Thymus (tissue), 11 donors: Measurements from ENCODE around the gene NKAIN2. TPM values are rescaled to one million over a fixed set of nuclear protein-coding genes. Genes with fewer than 3 reads are reported as not detected.

Source experiments
- DNase-seq, 9 donors: peaks; one replicate each; pipeline ENCODE4 v3.0.0-alpha.2; 2013; ENCODE audit warnings: low spot score in 9 of 9, low read depth in 6 of 9, missing footprints in 1 of 9
- H3K27ac ChIP-seq, 2 donors: one replicate each; pipeline ENCODE4 v1.5.1; 2013; ENCODE audit warnings: control low read depth in 1 of 2, low read depth in 1 of 2, low read length in 1 of 2, mild to moderate bottlenecking in 1 of 2, moderate library complexity in 1 of 2
- H3K27me3 ChIP-seq, 2 donors: one replicate each; pipeline ENCODE4 v1.5.1; 2013; ENCODE audit warnings: low read length in 1 of 2; ENCODE audit not compliant: control insufficient read depth in 2 of 2, insufficient read depth in 1 of 2
- H3K36me3 ChIP-seq, 2 donors: one replicate each; pipeline ENCODE4 v1.5.1; 2013; ENCODE audit warnings: low read length in 1 of 2, mild to moderate bottlenecking in 1 of 2, moderate library complexity in 1 of 2; ENCODE audit not compliant: control insufficient read depth in 2 of 2, insufficient read depth in 2 of 2
- H3K4me1 ChIP-seq, 2 donors: one replicate each; pipeline ENCODE4 v1.5.1; 2013; ENCODE audit warnings: low read length in 2 of 2; ENCODE audit not compliant: control insufficient read depth in 2 of 2, insufficient read depth in 2 of 2
- H3K4me3 ChIP-seq, 2 donors: one replicate each; pipeline ENCODE4 v1.5.1; 2013; ENCODE audit warnings: low read length in 2 of 2, control low read depth in 1 of 2, mild to moderate bottlenecking in 1 of 2
- H3K9me3 ChIP-seq, 2 donors: one replicate each; pipeline ENCODE4 v1.5.1; 2013; ENCODE audit warnings: low read length in 1 of 2, mild to moderate bottlenecking in 1 of 2; ENCODE audit not compliant: control insufficient read depth in 2 of 2, insufficient read depth in 1 of 2
- WGBS: extraction: QIAGEN DNeasy Blood & Tissue Kit; methylation state at CpG from one replicate; pipeline ENCODE4 v1.1.7; 2013; 5-methylcytosine and 5-hydroxymethylcytosine counted together
- polyA plus RNA-seq: library from polyadenylated mRNA; stranded (reverse); fragments of 200-250 nt; gene quantifications from one replicate; pipeline ENCODE4 v1.2.3, GENCODE V29; 2013
- total RNA-seq: library from RNA; stranded (reverse); fragments of 120-200 nt; gene quantifications from one replicate; pipeline ENCODE4 v1.2.4, GENCODE V29; 2013
- donor health status: healthy.

The NKAIN2 gene
- total and polyA plus RNA-seq, 2 donors, result 1.2 to 2.4 TPM

DNA sequence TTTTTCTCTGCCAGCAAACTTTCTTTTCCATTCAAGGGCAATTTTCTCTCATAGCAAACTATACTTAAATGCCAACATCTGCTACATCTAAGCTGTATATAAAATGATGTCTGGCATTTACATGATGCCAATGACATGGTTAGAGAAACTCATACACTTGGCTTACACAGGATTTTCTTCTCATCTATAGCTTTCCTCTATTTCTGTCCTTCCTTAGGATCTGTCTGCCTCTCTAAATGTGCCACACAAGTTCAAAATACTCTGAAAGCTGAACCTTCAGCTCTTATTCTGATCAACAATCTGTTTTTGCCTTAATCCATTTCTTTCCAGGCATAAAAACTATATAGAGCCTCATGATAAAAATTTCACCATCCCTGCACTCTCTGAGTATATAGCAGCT is 867.7 kb downstream of the NKAIN2 start:
- Histone ChIP-seq H3K4me3 (no peak overlapping the region), H3K27me3 (no peaks in the 10 kb centered on the region), H3K36me3 (no peaks in the 10 kb centered on the region), H3K27ac (no peak overlapping the region), H3K9me3 (no peaks in the 10 kb centered on the region), H3K4me1 (no peaks in the 10 kb centered on the region)
- DNase-seq, result no peak

DNA sequence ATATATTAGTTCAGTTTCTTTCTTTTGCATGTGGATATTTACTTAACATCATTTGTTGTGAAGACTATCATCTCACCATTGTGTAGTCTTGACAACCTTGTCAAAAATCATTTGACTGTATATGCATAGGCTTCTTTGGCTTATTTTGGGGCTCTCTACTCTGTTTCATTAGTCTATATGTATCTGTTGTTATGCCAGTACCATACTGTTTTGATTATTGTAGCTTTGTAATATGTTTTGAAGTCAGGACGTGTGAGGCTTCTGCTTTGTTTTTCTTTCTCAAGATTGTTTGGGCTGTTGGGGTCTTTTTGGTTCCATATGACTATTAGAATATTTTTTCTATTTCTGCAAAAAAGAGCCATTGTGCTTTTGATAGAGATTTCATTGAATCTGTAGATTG is 870.4 kb downstream of the NKAIN2 start:
- H3K27ac ChIP-seq, result no peak overlapping the region
- DNase-seq, result no peak
- 95% methylated on average over 1 of the region's 1 CpG for WGBS
- H3K9me3 ChIP-seq, result peaks cover 0 to 4% of the 10 kb centered on the region in 2 donors
- no peaks in the 10 kb centered on the region for H3K36me3 ChIP-seq
- no peaks in the 10 kb centered on the region for H3K27me3 ChIP-seq
- H3K4me3 ChIP-seq, result no peak overlapping the region
- H3K4me1 ChIP-seq, result no peaks in the 10 kb centered on the region

DNA sequence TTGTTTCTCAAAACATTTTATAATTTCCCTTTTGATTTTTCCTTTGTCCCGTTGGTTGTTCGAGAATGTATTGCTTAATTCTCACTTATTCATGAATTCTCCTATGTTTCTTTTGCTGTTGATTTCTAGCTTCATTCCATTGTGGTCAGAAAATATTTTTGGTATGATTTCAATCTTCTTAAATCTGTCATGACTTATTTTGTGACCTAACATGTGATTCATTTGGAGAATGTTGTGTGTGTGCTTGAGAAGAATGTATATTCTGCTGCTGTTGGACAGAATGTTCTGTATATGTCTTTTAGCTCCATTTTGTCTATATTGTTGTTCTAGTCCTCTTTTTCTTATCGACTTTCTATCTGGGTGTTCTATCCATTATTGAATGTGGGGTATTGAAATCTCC is 872.4 kb downstream of the NKAIN2 start:
- Histone ChIP-seq H3K9me3 (peaks cover 0 to 4% of the 10 kb centered on the region in 2 donors), H3K4me1 (no peaks in the 10 kb centered on the region), H3K4me3 (no peak overlapping the region), H3K27me3 (no peaks in the 10 kb centered on the region), H3K27ac (no peak overlapping the region), H3K36me3 (no peaks in the 10 kb centered on the region)
- WGBS, result 93% methylated on average over 3 of the region's 3 CpGs
- DNase-seq, result no peak

DNA sequence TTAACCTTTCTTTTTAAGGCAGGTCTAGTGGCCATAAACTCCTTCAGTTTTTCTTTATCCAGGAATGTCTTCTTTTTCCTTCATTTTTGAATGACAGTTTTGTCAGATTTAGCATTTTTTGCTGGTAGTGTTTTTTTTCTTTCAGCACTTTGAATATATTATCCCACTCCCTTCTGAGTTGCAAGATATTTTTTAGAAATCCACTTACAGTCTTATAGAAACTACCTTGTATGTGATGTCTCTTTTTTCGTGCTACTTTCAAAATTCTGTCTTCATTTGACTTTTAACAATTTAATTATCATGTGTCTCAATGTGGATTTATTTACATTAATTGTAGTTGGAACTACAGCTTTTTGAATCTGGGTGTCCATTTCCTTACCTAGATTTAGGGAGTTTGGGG is 874.2 kb downstream of the NKAIN2 start:
- Histone ChIP-seq H3K9me3 (peaks cover 0 to 4% of the 10 kb centered on the region in 2 donors), H3K27me3 (no peaks in the 10 kb centered on the region), H3K27ac (no peak overlapping the region), H3K36me3 (no peaks in the 10 kb centered on the region), H3K4me1 (no peaks in the 10 kb centered on the region), H3K4me3 (no peak overlapping the region)
- no peak for DNase-seq
- WGBS, result 55% methylated on average over 1 of the region's 1 CpG

DNA sequence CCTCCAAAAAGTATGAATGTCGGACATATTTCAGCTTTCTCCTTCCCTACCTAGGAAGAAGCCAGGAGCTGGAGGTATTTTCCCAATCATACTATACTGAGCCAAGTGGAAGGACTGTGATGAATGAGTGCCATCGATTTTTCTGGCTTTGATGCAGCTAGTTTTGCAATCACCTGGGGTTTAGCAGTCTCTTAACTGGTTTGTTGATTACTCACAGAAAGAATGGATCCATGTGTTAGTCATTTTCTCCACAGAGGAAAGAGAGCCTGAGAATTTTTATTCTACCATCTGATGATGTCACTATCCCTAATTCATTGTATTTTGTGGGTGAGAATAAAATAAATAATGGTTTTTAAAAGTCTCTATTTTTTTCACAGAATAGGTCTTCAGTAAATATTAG is 875.7 kb downstream of the NKAIN2 start:
- no peaks in the 10 kb centered on the region for H3K36me3 ChIP-seq
- H3K27ac ChIP-seq, result no peak overlapping the region
- WGBS, result 90% methylated on average over 2 of the region's 2 CpGs
- H3K27me3 ChIP-seq, result no peaks in the 10 kb centered on the region
- H3K4me1 ChIP-seq, result no peaks in the 10 kb centered on the region
- no peak overlapping the region for H3K4me3 ChIP-seq
- no peak for DNase-seq
- H3K9me3 ChIP-seq, result peaks cover 0 to 4% of the 10 kb centered on the region in 2 donors

DNA sequence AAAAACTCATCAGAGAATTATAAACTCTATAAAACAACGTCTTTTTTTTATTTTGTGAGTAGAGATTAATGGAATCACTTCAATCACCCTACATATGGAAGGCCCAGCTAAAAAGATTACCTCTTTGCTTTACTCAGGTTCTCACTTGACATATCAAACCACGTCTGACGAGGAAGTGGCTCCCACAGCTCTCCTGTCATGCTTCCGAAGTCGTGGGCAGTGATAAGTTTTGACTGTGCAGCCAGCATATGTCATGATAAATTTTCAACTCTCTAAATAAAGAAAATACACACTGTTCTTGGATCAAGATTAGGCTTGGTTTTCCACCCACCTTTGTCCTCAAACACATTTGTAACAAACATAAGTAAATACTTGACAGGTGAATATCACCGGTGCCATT is 879.1 kb downstream of the NKAIN2 start:
- 86% methylated on average over 6 of the region's 6 CpGs for WGBS
- Histone ChIP-seq H3K4me1 (no peaks in the 10 kb centered on the region), H3K9me3 (no peaks in the 10 kb centered on the region), H3K36me3 (no peaks in the 10 kb centered on the region), H3K27ac (no peak overlapping the region), H3K27me3 (no peaks in the 10 kb centered on the region), H3K4me3 (no peak overlapping the region)
- DNase-seq, result no peak

DNA sequence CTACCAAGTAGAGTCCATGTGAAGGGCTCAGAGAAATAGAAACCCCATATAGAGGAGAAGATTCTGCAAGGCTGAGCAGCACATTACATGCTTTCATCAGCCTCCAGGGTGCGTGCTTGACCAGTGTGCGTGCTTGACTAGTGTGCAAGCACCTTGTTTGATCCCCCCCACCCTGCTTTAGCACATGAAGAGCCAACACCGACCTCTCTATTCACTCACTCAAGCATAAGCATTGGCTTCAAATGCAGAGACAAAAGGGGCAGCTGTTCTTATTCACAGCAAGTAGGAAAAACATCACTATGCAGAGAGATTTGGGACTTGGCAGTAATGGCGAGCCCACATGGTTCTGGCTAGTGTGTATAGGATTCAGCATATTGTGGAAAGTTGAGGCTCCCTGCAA is 879.8 kb downstream of the NKAIN2 start:
- WGBS, result 93% methylated on average over 4 of the region's 4 CpGs
- no peaks in the 10 kb centered on the region for H3K9me3 ChIP-seq
- no peaks in the 10 kb centered on the region for H3K27me3 ChIP-seq
- no peaks in the 10 kb centered on the region for H3K36me3 ChIP-seq
- H3K4me1 ChIP-seq, result no peaks in the 10 kb centered on the region
- H3K27ac ChIP-seq, result no peak overlapping the region
- DNase-seq, result no peak
- H3K4me3 ChIP-seq, result no peak overlapping the region

DNA sequence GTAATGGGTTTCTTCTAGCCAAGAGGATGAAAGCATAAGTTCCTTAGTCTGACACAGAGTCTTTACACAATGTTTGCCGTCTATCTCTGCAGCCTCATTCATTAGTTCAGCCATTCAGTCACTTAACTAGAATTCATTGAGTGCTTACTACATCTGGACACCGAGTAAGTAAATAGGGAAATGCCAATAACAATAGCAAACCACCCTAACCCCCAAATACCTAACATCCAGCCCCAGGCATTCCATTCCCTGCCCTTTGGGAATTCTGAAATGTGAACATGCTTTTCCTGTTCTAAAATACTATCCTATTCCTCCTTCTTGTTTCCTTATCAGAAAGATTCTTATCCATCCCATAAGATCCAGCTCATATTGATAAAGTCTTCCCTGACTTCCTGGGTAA is 881.0 kb downstream of the NKAIN2 start:
- H3K4me3 ChIP-seq, result no peak overlapping the region
- no peak for DNase-seq
- no peaks in the 10 kb centered on the region for H3K27me3 ChIP-seq
- no peaks in the 10 kb centered on the region for H3K36me3 ChIP-seq
- H3K4me1 ChIP-seq, result no peaks in the 10 kb centered on the region
- no peaks in the 10 kb centered on the region for H3K9me3 ChIP-seq
- WGBS, result 88% methylated on average over 2 of the region's 2 CpGs
- no peak overlapping the region for H3K27ac ChIP-seq

DNA sequence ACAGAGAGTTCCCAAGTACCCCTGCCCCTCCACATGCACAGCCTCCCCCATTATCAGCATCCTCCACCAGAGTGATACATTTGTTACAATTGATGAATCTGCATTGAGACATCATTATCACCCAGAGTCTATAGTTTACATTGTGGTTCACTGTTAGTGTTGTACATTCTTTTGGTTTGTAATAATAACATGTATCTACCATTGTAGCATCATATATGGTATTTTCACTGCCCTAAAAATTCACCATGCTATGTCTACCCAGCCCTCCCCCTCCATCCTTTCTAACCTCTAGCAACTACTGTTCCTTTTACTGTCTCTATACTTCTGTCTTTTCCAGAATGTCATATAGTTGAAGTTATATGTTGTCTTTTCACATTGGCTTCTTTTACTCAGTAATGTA is 884.7 kb downstream of the NKAIN2 start:
- Histone ChIP-seq H3K4me1 (no peaks in the 10 kb centered on the region), H3K4me3 (no peak overlapping the region), H3K9me3 (no peaks in the 10 kb centered on the region), H3K36me3 (no peaks in the 10 kb centered on the region), H3K27ac (no peak overlapping the region), H3K27me3 (no peaks in the 10 kb centered on the region)
- no peak for DNase-seq

DNA sequence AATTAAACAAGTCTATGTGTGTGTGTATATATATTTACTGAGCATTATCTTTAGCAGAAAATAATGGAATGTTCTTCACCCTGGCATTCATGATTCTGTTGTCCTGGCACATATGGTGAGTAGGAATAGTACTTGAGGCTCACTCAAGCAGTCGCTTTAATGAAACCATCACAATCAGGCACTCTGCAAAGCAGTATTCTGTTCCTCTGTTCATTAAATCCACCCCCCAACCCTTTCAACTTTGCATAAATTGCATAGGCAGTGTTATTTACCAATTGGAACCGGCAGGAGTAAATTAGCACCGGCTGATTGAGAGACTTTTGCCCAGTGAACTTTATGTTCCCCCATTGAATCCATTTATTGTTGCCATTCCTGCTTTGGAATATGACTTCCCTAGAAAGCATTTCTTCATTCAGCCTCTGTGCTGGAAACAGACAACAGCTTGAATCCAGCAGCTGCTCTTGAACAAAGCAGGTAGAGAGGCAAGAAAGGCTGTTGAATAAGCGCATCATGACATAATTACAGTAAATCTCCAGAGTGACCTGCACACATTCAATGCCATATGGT is 890.6 kb downstream of the NKAIN2 start:
- no peaks in the 10 kb centered on the region for H3K36me3 ChIP-seq
- H3K27me3 ChIP-seq, result no peaks in the 10 kb centered on the region
- no peak for DNase-seq
- no peaks in the 10 kb centered on the region for H3K9me3 ChIP-seq
- H3K4me1 ChIP-seq, result no peaks in the 10 kb centered on the region
- 93% methylated on average over 4 of the region's 4 CpGs for WGBS
- H3K4me3 ChIP-seq, result no peak overlapping the region
- H3K27ac ChIP-seq, result no peak overlapping the region
